Duodenal mucosa (tissue), 2 donors: ENCODE measurements around the gene CAB39.

ENCODE experiments used
- H3K27ac ChIP-seq: one replicate; pipeline ENCODE4 v1.7.0; 2013; ENCODE audit warnings: low read depth, low read length
- H3K27me3 ChIP-seq, 2 donors: one replicate each; pipeline ENCODE4 v1.7.0; 2013; ENCODE audit warnings: low read length in 2 of 2, control low read depth in 1 of 2; ENCODE audit not compliant: insufficient read depth in 2 of 2, control insufficient read depth in 1 of 2
- H3K36me3 ChIP-seq, 2 donors: one replicate each; pipeline ENCODE4 v1.7.0; 2013; ENCODE audit warnings: low read length in 2 of 2, control low read depth in 1 of 2; ENCODE audit not compliant: insufficient read depth in 2 of 2, control insufficient read depth in 1 of 2
- H3K4me1 ChIP-seq, 2 donors: one replicate each; pipeline ENCODE4 v1.7.0; 2013; ENCODE audit warnings: low read length in 2 of 2, control low read depth in 1 of 2; ENCODE audit not compliant: insufficient read depth in 2 of 2, control insufficient read depth in 1 of 2
- H3K4me3 ChIP-seq, 2 donors: one replicate each; pipeline ENCODE4 v1.7.0; 2013; ENCODE audit warnings: low read length in 2 of 2, low read depth in 1 of 2
- H3K9ac ChIP-seq, 2 donors: one replicate each; pipeline ENCODE4 v1.7.0; 2013; ENCODE audit warnings: low read length in 2 of 2, low read depth in 1 of 2
- H3K9me3 ChIP-seq, 2 donors: one replicate each; pipeline ENCODE4 v1.7.0; 2013; ENCODE audit warnings: low read length in 2 of 2, control low read depth in 1 of 2; ENCODE audit not compliant: control insufficient read depth in 1 of 2

The CAB39 gene

GRCh38 chr2:230790981-230791380 is 78.3 kb downstream of the CAB39 start:
- Histone ChIP-seq H3K9ac (no peak overlapping the region), H3K4me3 (no peak overlapping the region), H3K27me3 (no peaks in the 10 kb centered on the region), H3K9me3 (peaks cover 0 to 24% of the 10 kb centered on the region in 2 donors), H3K27ac (no peak overlapping the region), H3K4me1 (peaks cover 9 to 12% of the 10 kb centered on the region in 2 donors), H3K36me3 (peaks cover 23 to 31% of the 10 kb centered on the region in 2 donors)

GRCh38 chr2:230793572-230794359 is 81.1 kb downstream of the CAB39 start:
- Histone ChIP-seq H3K27ac (peak overlapping the region; percentile 48), H3K4me1 (peaks cover 13 to 27% of the 10 kb centered on the region in 2 donors), H3K9me3 (peaks cover 0 to 7% of the 10 kb centered on the region in 2 donors), H3K36me3 (peaks cover 23 to 25% of the 10 kb centered on the region in 2 donors), H3K9ac (no peak overlapping the region), H3K4me3 (no peak overlapping the region), H3K27me3 (no peaks in the 10 kb centered on the region)

- no peak overlapping the region for H3K4me3 ChIP-seq
- H3K9me3 ChIP-seq: no peaks in the 10 kb centered on the region
- H3K4me1 ChIP-seq: peaks cover 13 to 27% of the 10 kb centered on the region in 2 donors
- peak overlapping the region; percentile 27 for H3K27ac ChIP-seq
- peaks cover 23 to 26% of the 10 kb centered on the region in 2 donors for H3K36me3 ChIP-seq
- no peak overlapping the region for H3K9ac ChIP-seq
- H3K27me3 ChIP-seq: no peaks in the 10 kb centered on the region
Measured at GRCh38 chr2:230794497-230794896, 81.9 kb downstream of the CAB39 start.

GRCh38 chr2:230795856-230796255 is 83.2 kb downstream of the CAB39 start:
- Histone ChIP-seq H3K27ac (no peak overlapping the region), H3K9me3 (no peaks in the 10 kb centered on the region), H3K27me3 (no peaks in the 10 kb centered on the region), H3K4me1 (peaks cover 13 to 27% of the 10 kb centered on the region in 2 donors), H3K9ac (no peak overlapping the region), H3K4me3 (no peak overlapping the region), H3K36me3 (peaks cover 24 to 26% of the 10 kb centered on the region in 2 donors)

GRCh38 chr2:230796280-230796862 is 83.7 kb downstream of the CAB39 start:
- peaks cover 13 to 27% of the 10 kb centered on the region in 2 donors for H3K4me1 ChIP-seq
- no peak overlapping the region for H3K27ac ChIP-seq
- H3K4me3 ChIP-seq: no peak overlapping the region
- no peak overlapping the region for H3K9ac ChIP-seq
- H3K9me3 ChIP-seq: no peaks in the 10 kb centered on the region
- peaks cover 24 to 28% of the 10 kb centered on the region in 2 donors for H3K36me3 ChIP-seq
- no peaks in the 10 kb centered on the region for H3K27me3 ChIP-seq

GRCh38 chr2:230797515-230798495 is 85.2 kb downstream of the CAB39 start:
- Histone ChIP-seq H3K27me3 (no peaks in the 10 kb centered on the region), H3K9me3 (no peaks in the 10 kb centered on the region), H3K36me3 (peaks cover 20 to 29% of the 10 kb centered on the region in 2 donors), H3K27ac (no peak overlapping the region), H3K4me3 (no peak overlapping the region), H3K9ac (no peak overlapping the region), H3K4me1 (peaks cover 13 to 27% of the 10 kb centered on the region in 2 donors)

GRCh38 chr2:230798769-230799399 is 86.2 kb downstream of the CAB39 start:
- Histone ChIP-seq H3K36me3 (peaks cover 20 to 28% of the 10 kb centered on the region in 2 donors), H3K4me1 (peaks cover 8 to 22% of the 10 kb centered on the region in 2 donors), H3K9ac (no peak overlapping the region), H3K4me3 (no peak overlapping the region), H3K27ac (no peak overlapping the region), H3K27me3 (no peaks in the 10 kb centered on the region), H3K9me3 (no peaks in the 10 kb centered on the region)

GRCh38 chr2:230805353-230806017 is 92.8 kb downstream of the CAB39 start:
- Histone ChIP-seq H3K4me3 (no peak overlapping the region), H3K27ac (no peak overlapping the region), H3K4me1 (no peaks in the 10 kb centered on the region), H3K9ac (no peak overlapping the region), H3K36me3 (peaks cover 11 to 17% of the 10 kb centered on the region in 2 donors), H3K27me3 (no peaks in the 10 kb centered on the region), H3K9me3 (no peaks in the 10 kb centered on the region)

GRCh38 chr2:230807729-230808128 is 95.1 kb downstream of the CAB39 start:
- H3K27me3 ChIP-seq: no peaks in the 10 kb centered on the region
- no peaks in the 10 kb centered on the region for H3K9me3 ChIP-seq
- no peaks in the 10 kb centered on the region for H3K4me1 ChIP-seq
- no peak overlapping the region for H3K4me3 ChIP-seq
- H3K27ac ChIP-seq: no peak overlapping the region
- peaks cover 22 to 28% of the 10 kb centered on the region in 2 donors for H3K36me3 ChIP-seq
- no peak overlapping the region for H3K9ac ChIP-seq
